Panc1 (cell line): ENCODE measurements around the gene HIGD1C. TPM values are rescaled to one million over a fixed set of nuclear protein-coding genes. Genes with fewer than 3 reads are reported as not detected.
"Not testable (repeated sequence)": the region's sequence is repeated elsewhere in the genome, so short reads cannot be mapped to it uniquely, and the experiment has no call there.

Experiments
- ATAC-seq: fragments of 200-7000 bp; cut with Tn5 transposase; 2 replicates; pipeline ENCODE4 v1.9.1; 2020; ENCODE audit warnings: mild to moderate bottlenecking, moderate library complexity
- BruUV-seq: library from RNA; stranded (reverse); fragments of 400-500 nt; replicated peaks from 2 replicates; lab custom pipeline; 2021; lab: Mats Ljungman, UMichigan
- CTCF ChIA-PET: fragments of 300-600 bp; sonication (Branson Sonifier 250); formaldehyde crosslinking; loops from one replicate; lab custom pipeline; 2022; ENCODE audit warnings: antibody characterized with exemption; lab: Charles Lee
- POLR2A ChIA-PET: fragments of 300-600 bp; sonication (Branson Sonifier 250); formaldehyde crosslinking; loops from one replicate; lab custom pipeline; 2022; ENCODE audit warnings: antibody characterized with exemption; lab: Charles Lee
- DNase-seq: peaks from one replicate; pipeline ENCODE4 v3.0.0-alpha.2; 2010; ENCODE audit warnings: low read depth, low spot score
- H3K27ac ChIP-seq: 2 replicates; pipeline ENCODE4 v1.5.1; 2011; ENCODE audit warnings: mild to moderate bottlenecking, low read length, inconsistent platforms
- H3K27me3 ChIP-seq: fragments of 200-500 bp; sonication (Bioruptor generic); 2 replicates; pipeline ENCODE4 v1.6.0; 2014; ENCODE audit warnings: low read length, inconsistent platforms; ENCODE audit not compliant: control insufficient read depth, insufficient read depth
- H3K36me3 ChIP-seq: fragments of 200-500 bp; sonication (Bioruptor generic); 2 replicates; pipeline ENCODE4 v1.5.1; 2014; ENCODE audit warnings: inconsistent platforms, mild to moderate bottlenecking, low read length, moderate library complexity; ENCODE audit not compliant: control insufficient read depth, insufficient read depth
- H3K4me1 ChIP-seq: 2 replicates; pipeline ENCODE4 v1.5.1; 2011; ENCODE audit warnings: inconsistent platforms, mild to moderate bottlenecking, low read length, moderate library complexity; ENCODE audit not compliant: control insufficient read depth, insufficient read depth
- H3K4me3 ChIP-seq, 2 experiments: 2 replicates each; pipeline ENCODE4 v1.5.1; 2011 to 2012; ENCODE audit warnings: low read depth in 2 of 2, low read length in 2 of 2, mild to moderate bottlenecking in 2 of 2, inconsistent platforms in 1 of 2, moderate library complexity in 1 of 2
- H3K9me3 ChIP-seq: fragments of 200-500 bp; sonication (Bioruptor generic); 2 replicates; pipeline ENCODE4 v1.5.1; 2014; ENCODE audit warnings: low read depth, mild to moderate bottlenecking, inconsistent platforms, low read length, moderate library complexity; ENCODE audit not compliant: control insufficient read depth, insufficient read depth
- CTCF ChIP-seq: fragments of 450-650 bp; IDR thresholded peaks from 2 replicates; pipeline ENCODE4 v1.5.1; 2017; ENCODE audit warnings: mild to moderate bottlenecking
- POLR2AphosphoS5 ChIP-seq: IDR thresholded peaks from 2 replicates; pipeline ENCODE4 v1.6.1; 2012; ENCODE audit warnings: mild to moderate bottlenecking, low read depth, low read length, moderate library complexity
- REST ChIP-seq, 2 experiments: IDR thresholded peaks; 2 replicates each; pipeline ENCODE4 v1.6.1; 2011 to 2012; ENCODE audit warnings: low read depth in 2 of 2, control low read depth in 1 of 2, low read length in 1 of 2, mild to moderate bottlenecking in 1 of 2, moderate library complexity in 1 of 2; ENCODE audit not compliant: insufficient read depth in 1 of 2
- SIN3A ChIP-seq: IDR thresholded peaks from 2 replicates; pipeline ENCODE4 v1.6.1; 2012; ENCODE audit warnings: low read depth, mild to moderate bottlenecking, low read length, moderate library complexity, borderline replicate concordance; ENCODE audit not compliant: insufficient read depth
- TCF7L2 ChIP-seq: IDR thresholded peaks from 2 replicates; pipeline ENCODE4 v1.6.1; 2011; ENCODE audit warnings: mild to moderate bottlenecking, low read depth, low read length, inconsistent platforms
- in situ Hi-C: cut with HindIII; loops from 2 replicates; pipeline ENCODE4 v1.10.0; 2016; ENCODE audit warnings: low sequenced_read_pairs, low pct_unique_long_range_greater_than_20kb
- intact Hi-C: fragments of 100-400 bp; cut with micrococcal nuclease; formaldehyde crosslinking; loops from one replicate; pipeline ENCODE4 v1.10.0; 2022; ENCODE audit not compliant: unreplicated experiment
- total RNA-seq: library from RNA; stranded (reverse); gene quantifications from one replicate; pipeline ENCODE4 v1.2.1, GENCODE V29; 2021; ENCODE audit not compliant: unreplicated experiment

The HIGD1C gene
- total RNA-seq, 1 experiment from 2014 or later: not detected

- ChIA-PET POLR2A (no interaction called here), CTCF (no interaction called here)
- Histone ChIP-seq H3K4me3 (no peak overlapping the region), H3K4me1 (no peaks in the 10 kb centered on the region), H3K9me3 (no peaks in the 10 kb centered on the region), H3K36me3 (no peaks in the 10 kb centered on the region), H3K27ac (no peak overlapping the region), H3K27me3 (no peaks in the 10 kb centered on the region)
- in situ Hi-C loops: no loop called here
- ATAC-seq: no peak
- no peak for DNase-seq
- intact Hi-C loops: no loop called here
- no TSS peak for BruUV-seq
- no peak for TF ChIP-seq REST (IDR thresholded peaks at IDR 0.05; ENCODE audit: insufficient read depth in 1 of 2, low read depth in 2 of 2, low read length in 1 of 2)
- TF ChIP-seq TCF7L2: no peak
- TF ChIP-seq CTCF: no peak
- no peak for TF ChIP-seq POLR2AphosphoS5
- TF ChIP-seq SIN3A: no peak
Measured at GRCh38 chr12:50953047-50953446, 703 bp downstream of the HIGD1C start.

- H3K27ac ChIP-seq, CTCF ChIA-PET, DNase-seq, ATAC-seq, H3K4me3 ChIP-seq, BruUV-seq, POLR2A ChIA-PET, H3K9me3 ChIP-seq, H3K27me3 ChIP-seq, H3K4me1 ChIP-seq, H3K36me3 ChIP-seq, intact Hi-C loops, in situ Hi-C loops: not testable (repeated sequence)
Measured at GRCh38 chr12:50954789-50955188, 2.4 kb downstream of the HIGD1C start.

- DNase-seq (no peak), ATAC-seq (no peak)
- intact Hi-C loops (no loop called here), in situ Hi-C loops (no loop called here)
- TF ChIP-seq SIN3A: no peak
- no peak for TF ChIP-seq POLR2AphosphoS5
- TF ChIP-seq CTCF: no peak
- TF ChIP-seq TCF7L2: no peak
- no peak for TF ChIP-seq REST (IDR thresholded peaks at IDR 0.05; ENCODE audit: insufficient read depth in 1 of 2, low read depth in 2 of 2, low read length in 1 of 2)
- H3K36me3 ChIP-seq: no peaks in the 10 kb centered on the region
- H3K4me1 ChIP-seq: no peaks in the 10 kb centered on the region
- H3K9me3 ChIP-seq: no peaks in the 10 kb centered on the region
- POLR2A ChIA-PET: no interaction called here
- no TSS peak for BruUV-seq
- CTCF ChIA-PET: no interaction called here
- no peak overlapping the region for H3K27ac ChIP-seq
- no peaks in the 10 kb centered on the region for H3K27me3 ChIP-seq
- no peak overlapping the region for H3K4me3 ChIP-seq
Measured at GRCh38 chr12:50955288-50955687, 2.9 kb downstream of the HIGD1C start.
